ENCODE measurements around the gene SRSF9.
A peak's percentile ranks its signal among the peaks of the same experiment; 100 is the strongest.
"Not testable (repeated sequence)": the region's sequence is repeated elsewhere in the genome, so short reads cannot be mapped to it uniquely, and the experiment has no call there.

The SRSF9 gene

DNA sequence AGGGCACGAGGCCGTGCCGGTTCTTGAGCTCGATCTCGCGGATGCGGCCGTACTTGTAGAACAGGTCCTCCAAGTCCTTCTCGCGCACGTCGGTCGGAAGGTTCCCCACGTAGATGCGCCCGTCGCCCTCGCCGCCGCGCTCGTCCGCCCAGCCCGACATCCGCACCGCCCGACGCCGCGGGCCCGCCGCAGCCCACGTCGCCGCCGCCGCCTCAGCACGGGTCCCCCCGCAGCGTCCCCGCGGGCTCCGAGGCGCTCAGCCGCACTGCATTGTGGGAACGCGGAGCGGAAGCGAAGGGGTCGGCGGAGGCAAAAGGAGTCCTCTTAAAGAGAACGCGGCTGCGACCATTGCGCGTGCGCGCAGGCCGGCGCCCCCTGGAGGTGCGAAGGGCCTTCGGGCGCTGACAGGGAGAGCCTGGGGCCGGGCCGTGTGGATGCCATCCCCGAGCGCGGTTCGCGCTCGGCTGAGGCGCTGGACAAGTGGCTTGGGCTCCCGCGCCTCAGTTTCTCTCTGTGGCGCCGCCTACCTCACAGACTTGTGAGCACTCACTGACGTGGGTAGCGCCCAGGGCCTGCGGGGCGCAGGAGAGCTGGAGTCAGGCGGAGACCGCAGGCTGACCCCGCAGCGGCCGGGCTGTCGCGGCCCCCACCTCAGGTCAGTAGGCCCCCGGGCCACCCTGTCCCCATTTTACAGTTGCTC lies at the start of gene SRSF9:
Gene SRSF9 (minus strand): TSS at position 299 of the 700 bp plus-strand sequence. CDS start 139 bp downstream, at position 160.
- peak within 1 kb of the TSS; percentile 75 for H3K4me3 ChIP-seq (ENCODE audit: control insufficient read depth, low read depth, low read length)
- TF ChIP-seq, protein P1, sequence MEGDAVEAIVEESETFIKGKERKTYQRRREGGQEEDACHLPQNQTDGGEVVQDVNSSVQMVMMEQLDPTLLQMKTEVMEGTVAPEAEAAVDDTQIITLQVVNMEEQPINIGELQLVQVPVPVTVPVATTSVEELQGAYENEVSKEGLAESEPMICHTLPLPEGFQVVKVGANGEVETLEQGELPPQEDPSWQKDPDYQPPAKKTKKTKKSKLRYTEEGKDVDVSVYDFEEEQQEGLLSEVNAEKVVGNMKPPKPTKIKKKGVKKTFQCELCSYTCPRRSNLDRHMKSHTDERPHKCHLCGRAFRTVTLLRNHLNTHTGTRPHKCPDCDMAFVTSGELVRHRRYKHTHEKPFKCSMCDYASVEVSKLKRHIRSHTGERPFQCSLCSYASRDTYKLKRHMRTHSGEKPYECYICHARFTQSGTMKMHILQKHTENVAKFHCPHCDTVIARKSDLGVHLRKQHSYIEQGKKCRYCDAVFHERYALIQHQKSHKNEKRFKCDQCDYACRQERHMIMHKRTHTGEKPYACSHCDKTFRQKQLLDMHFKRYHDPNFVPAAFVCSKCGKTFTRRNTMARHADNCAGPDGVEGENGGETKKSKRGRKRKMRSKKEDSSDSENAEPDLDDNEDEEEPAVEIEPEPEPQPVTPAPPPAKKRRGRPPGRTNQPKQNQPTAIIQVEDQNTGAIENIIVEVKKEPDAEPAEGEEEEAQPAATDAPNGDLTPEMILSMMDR (IDR thresholded peaks at IDR 0.05; ENCODE audit: control insufficient read depth, insufficient read depth, low read depth, low read length, missing control alignments) = peak; percentile 88
- DNase-seq (ENCODE audit: low read depth) = peak; percentile 86

GRCh38 chr12:120519324-120519723 lies 49.8 kb upstream of the SRSF9 start:
- DNase-seq (ENCODE audit: low read depth); H3K4me3 ChIP-seq (ENCODE audit: control insufficient read depth, low read depth, low read length): not testable (repeated sequence)

GRCh38 chr12:120515496-120515895 lies 45.9 kb upstream of the SRSF9 start:
- TF ChIP-seq, protein P1 (IDR thresholded peaks at IDR 0.05; ENCODE audit: control insufficient read depth, insufficient read depth, low read depth, low read length, missing control alignments) = no peak
- no peak overlapping the region for H3K4me3 ChIP-seq (ENCODE audit: control insufficient read depth, low read depth, low read length)
- DNase-seq (ENCODE audit: low read depth) = no peak

GRCh38 chr12:120514002-120514401 lies 44.5 kb upstream of the SRSF9 start:
- TF ChIP-seq, protein P1 (IDR thresholded peaks at IDR 0.05; ENCODE audit: control insufficient read depth, insufficient read depth, low read depth, low read length, missing control alignments) = no peak
- no peak for DNase-seq (ENCODE audit: low read depth)
- H3K4me3 ChIP-seq (ENCODE audit: control insufficient read depth, low read depth, low read length) = no peak overlapping the region

DNA sequence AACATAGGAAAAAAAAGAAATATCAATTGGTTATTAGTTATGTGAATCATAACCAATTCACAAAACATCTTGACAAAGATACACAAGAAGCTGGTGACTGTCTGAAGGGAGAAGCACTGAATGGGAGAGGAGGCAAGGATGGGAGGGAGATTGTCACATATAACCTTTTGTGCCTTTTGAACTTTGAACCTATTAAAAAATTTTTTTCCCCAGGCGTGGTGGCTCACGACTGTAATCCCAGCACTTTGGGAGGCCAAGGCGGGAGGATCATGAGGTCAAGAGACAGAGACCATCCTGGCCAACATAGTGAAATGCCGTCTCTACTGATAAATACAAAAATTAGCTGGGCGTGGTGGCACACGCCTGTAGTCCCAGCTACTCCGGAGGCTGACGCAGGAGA lies 39.0 kb upstream of the SRSF9 start:
- no peak overlapping the region for H3K4me3 ChIP-seq (ENCODE audit: control insufficient read depth, low read depth, low read length)
- no peak for DNase-seq (ENCODE audit: low read depth)
- TF ChIP-seq, protein P1 (IDR thresholded peaks at IDR 0.05; ENCODE audit: control insufficient read depth, insufficient read depth, low read depth, low read length, missing control alignments) = no peak

GRCh38 chr12:120504587-120504986 lies 35.0 kb upstream of the SRSF9 start:
- H3K4me3 ChIP-seq (ENCODE audit: control insufficient read depth, low read depth, low read length) = no peak overlapping the region

DNA sequence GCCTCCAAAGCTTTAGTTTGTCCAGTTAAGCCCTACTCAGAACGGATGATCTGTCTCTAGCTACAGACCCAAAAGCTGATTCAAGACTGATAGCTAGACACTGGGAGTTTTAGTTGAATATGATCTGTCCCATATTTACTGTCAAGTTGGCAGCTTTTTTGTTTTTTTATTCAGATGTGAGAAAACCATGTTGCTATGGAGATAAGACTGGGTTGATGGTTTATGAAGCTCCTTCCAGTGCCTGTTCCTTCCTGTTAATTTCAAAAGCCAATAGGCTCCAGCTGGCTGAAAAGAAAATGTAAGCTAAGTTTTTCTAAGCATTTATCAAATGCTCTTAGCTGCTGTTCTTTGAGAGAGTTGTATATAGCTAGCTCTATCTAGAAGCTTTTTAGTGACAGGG lies 31.0 kb upstream of the SRSF9 start:
- DNase-seq (ENCODE audit: low read depth) = no peak
- TF ChIP-seq, protein P1 (IDR thresholded peaks at IDR 0.05; ENCODE audit: control insufficient read depth, insufficient read depth, low read depth, low read length, missing control alignments) = no peak
- H3K4me3 ChIP-seq (ENCODE audit: control insufficient read depth, low read depth, low read length) = no peak overlapping the region

More at GRCh38 chr12:120504587-120504986, 35.0 kb upstream of the SRSF9 start:
- TF ChIP-seq, protein P1 (IDR thresholded peaks at IDR 0.05; ENCODE audit: control insufficient read depth, insufficient read depth, low read depth, low read length, missing control alignments) = no peak
- DNase-seq (ENCODE audit: low read depth) = no peak

Data from AG09309 (cell line).